PC-9 (cell line): ENCODE measurements around the gene DHRSX. TPM values are rescaled to one million over a fixed set of nuclear protein-coding genes. Genes with fewer than 3 reads are reported as not detected.

ENCODE experiments used
- BruUV-seq: library from RNA; stranded (reverse); fragments of 400-500 nt; replicated peaks from 2 replicates; lab custom pipeline; 2021; lab: Mats Ljungman, UMichigan
- CTCF ChIA-PET: fragments of 300-600 bp; sonication (Branson Sonifier 250); formaldehyde crosslinking; loops from one replicate; lab custom pipeline; 2022; ENCODE audit warnings: antibody characterized with exemption; lab: Charles Lee
- POLR2A ChIA-PET: fragments of 300-600 bp; sonication (Branson Sonifier 250); formaldehyde crosslinking; loops from one replicate; lab custom pipeline; 2022; ENCODE audit warnings: antibody characterized with exemption; ENCODE audit not compliant: unreplicated experiment; lab: Charles Lee
- DNase-seq, 2 experiments: peaks; one replicate each; pipeline versions ENCODE4 v3.0.0 to v3.0.0-alpha.2; 2015 to 2022; ENCODE audit warnings: mixed read lengths in 1 of 2
- H2AFZ ChIP-seq: fragments of 200-600 bp; sonication (generic); 2 replicates; pipeline ENCODE4 v1.8.1; 2017; ENCODE audit warnings: antibody characterized with exemption
- H3F3A ChIP-seq: fragments of 200-600 bp; sonication (generic); 2 replicates; pipeline ENCODE4 v1.8.1; 2017; ENCODE audit warnings: antibody characterized with exemption, mild to moderate bottlenecking, low read depth; ENCODE audit not compliant: insufficient read depth
- H3K27ac ChIP-seq: fragments of 200-600 bp; sonication (generic); 2 replicates; pipeline ENCODE4 v1.6.1; 2016; ENCODE audit warnings: mixed run types
- H3K27me3 ChIP-seq: fragments of 200-600 bp; sonication (generic); 2 replicates; pipeline ENCODE4 v1.6.1; 2016; ENCODE audit warnings: low read depth, mixed run types; ENCODE audit not compliant: insufficient read depth
- H3K36me3 ChIP-seq: fragments of 200-600 bp; sonication (generic); 2 replicates; pipeline ENCODE4 v1.6.1; 2016; ENCODE audit warnings: low read depth, mixed run types
- H3K4me1 ChIP-seq: fragments of 200-600 bp; sonication (generic); replicated peaks from 2 replicates; pipeline ENCODE4 v1.6.1; 2016; ENCODE audit warnings: mixed run types; ENCODE audit not compliant: insufficient read depth
- H3K4me2 ChIP-seq: fragments of 200-600 bp; sonication (generic); 2 replicates; pipeline ENCODE4 v1.6.1; 2017; ENCODE audit warnings: mixed run types
- H3K4me3 ChIP-seq: fragments of 200-600 bp; sonication (generic); 2 replicates; pipeline ENCODE4 v1.6.1; 2016; ENCODE audit warnings: mixed run types
- H3K79me2 ChIP-seq: fragments of 200-600 bp; sonication (generic); 2 replicates; pipeline ENCODE4 v1.6.1; 2017; ENCODE audit warnings: low read depth, mixed run types
- H3K9me2 ChIP-seq: fragments of 200-600 bp; sonication (generic); 2 replicates; pipeline ENCODE4 v1.8.1; 2017; ENCODE audit warnings: mild to moderate bottlenecking; ENCODE audit not compliant: insufficient read depth
- H3K9me3 ChIP-seq: fragments of 200-600 bp; sonication (generic); 2 replicates; pipeline ENCODE4 v1.8.1; 2016; ENCODE audit warnings: low read depth; ENCODE audit not compliant: insufficient read depth
- H4K20me1 ChIP-seq: fragments of 200-600 bp; sonication (generic); 2 replicates; pipeline ENCODE4 v1.8.1; 2017; ENCODE audit not compliant: insufficient read depth
- EZH2 ChIP-seq: fragments of 200-600 bp; sonication (generic); IDR thresholded peaks from 2 replicates; pipeline ENCODE4 v1.8.0; 2017; ENCODE audit warnings: antibody characterized with exemption, low read depth
- intact Hi-C: fragments of 100-400 bp; cut with micrococcal nuclease; formaldehyde crosslinking; loops from one replicate; pipeline ENCODE4 v1.10.0; 2022; ENCODE audit not compliant: unreplicated experiment
- total RNA-seq: library from RNA; stranded (reverse); gene quantifications from 2 replicates; pipeline ENCODE4 v1.2.3, GENCODE V29; 2021
- TF ChIP-seq, protein P1 (sequence below): fragments of 200-600 bp; sonication (generic); conservative IDR thresholded peaks from 2 replicates; pipeline ENCODE4 v1.6.1; 2017; ENCODE audit warnings: mixed run types, antibody characterized with exemption, mild to moderate bottlenecking, moderate library complexity

Gene DHRSX
- total RNA-seq, 1 experiment from 2014 or later = 13.2 TPM

DNA sequence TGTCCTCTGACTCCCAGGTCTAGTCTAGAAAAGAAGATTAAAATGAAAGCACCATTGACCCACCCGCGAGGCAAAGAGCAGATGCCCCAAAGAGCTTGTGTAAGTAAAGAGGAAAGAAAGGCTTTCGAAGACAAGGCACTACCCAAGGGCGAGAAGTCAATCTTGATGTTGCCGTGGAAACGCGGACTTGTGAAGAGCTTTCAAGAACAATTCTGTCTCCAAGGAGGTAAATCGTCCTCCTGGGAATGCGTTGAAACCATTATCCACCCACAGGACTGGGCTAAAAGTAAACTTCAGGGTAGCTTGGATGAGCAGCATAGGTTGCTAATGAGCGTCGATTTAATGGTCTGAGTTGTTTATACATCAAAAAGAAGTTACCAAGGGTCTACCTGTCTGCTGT, 189.3 kb downstream of the DHRSX start:
- Histone ChIP-seq H4K20me1 (no peaks in the 10 kb centered on the region), H3K4me2 (no peak overlapping the region), H3K36me3 (no peaks in the 10 kb centered on the region), H2AFZ (no peak overlapping the region), H3K79me2 (no peaks in the 10 kb centered on the region), H3K9me2 (no peaks in the 10 kb centered on the region), H3K9me3 (no peaks in the 10 kb centered on the region), H3K4me1 (no peaks in the 10 kb centered on the region), H3F3A (no peaks in the 10 kb centered on the region), H3K27ac (no peak overlapping the region), H3K4me3 (no peak overlapping the region), H3K27me3 (no peaks in the 10 kb centered on the region)
- intact Hi-C loops = no loop called here
- no peak for DNase-seq
- ChIA-PET CTCF (no interaction called here), POLR2A (no interaction called here)
- TF ChIP-seq, protein P1, sequence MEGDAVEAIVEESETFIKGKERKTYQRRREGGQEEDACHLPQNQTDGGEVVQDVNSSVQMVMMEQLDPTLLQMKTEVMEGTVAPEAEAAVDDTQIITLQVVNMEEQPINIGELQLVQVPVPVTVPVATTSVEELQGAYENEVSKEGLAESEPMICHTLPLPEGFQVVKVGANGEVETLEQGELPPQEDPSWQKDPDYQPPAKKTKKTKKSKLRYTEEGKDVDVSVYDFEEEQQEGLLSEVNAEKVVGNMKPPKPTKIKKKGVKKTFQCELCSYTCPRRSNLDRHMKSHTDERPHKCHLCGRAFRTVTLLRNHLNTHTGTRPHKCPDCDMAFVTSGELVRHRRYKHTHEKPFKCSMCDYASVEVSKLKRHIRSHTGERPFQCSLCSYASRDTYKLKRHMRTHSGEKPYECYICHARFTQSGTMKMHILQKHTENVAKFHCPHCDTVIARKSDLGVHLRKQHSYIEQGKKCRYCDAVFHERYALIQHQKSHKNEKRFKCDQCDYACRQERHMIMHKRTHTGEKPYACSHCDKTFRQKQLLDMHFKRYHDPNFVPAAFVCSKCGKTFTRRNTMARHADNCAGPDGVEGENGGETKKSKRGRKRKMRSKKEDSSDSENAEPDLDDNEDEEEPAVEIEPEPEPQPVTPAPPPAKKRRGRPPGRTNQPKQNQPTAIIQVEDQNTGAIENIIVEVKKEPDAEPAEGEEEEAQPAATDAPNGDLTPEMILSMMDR = no peak
- BruUV-seq = no TSS peak

DNA sequence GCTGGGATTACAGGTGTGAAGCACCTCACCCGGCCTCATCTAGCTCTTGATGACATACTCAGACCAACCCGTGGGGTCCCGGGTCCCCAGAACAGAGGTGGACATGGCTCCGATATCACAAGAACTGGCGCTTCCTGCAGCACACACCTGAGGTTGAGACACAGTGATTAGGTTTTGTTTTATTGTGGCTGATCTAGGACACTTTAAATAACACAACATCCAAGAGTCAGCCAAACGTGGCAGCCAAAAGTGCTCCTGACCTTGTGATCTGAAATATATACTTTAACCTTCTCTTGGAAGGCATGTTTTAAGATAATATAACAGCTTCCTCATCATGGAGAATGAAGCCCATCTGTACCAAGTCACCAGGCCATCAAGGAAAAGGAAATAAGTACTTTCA, 198.9 kb downstream of the DHRSX start:
- POLR2A ChIA-PET = no interaction called here
- Histone ChIP-seq H3F3A (no peaks in the 10 kb centered on the region), H3K4me3 (no peak overlapping the region), H3K27me3 (no peaks in the 10 kb centered on the region), H4K20me1 (no peaks in the 10 kb centered on the region; the same call in 1 of the 2 replicates), H3K9me3 (no peaks in the 10 kb centered on the region), H3K27ac (no peak overlapping the region), H3K4me1 (no peaks in the 10 kb centered on the region), H2AFZ (no peak overlapping the region), H3K79me2 (no peaks in the 10 kb centered on the region), H3K4me2 (no peak overlapping the region), H3K9me2 (no peaks in the 10 kb centered on the region), H3K36me3 (no peaks in the 10 kb centered on the region)
- CTCF ChIA-PET = no interaction called here
- intact Hi-C loops = no loop called here
- DNase-seq = no peak
- BruUV-seq = no TSS peak
- TF ChIP-seq, protein P1 = no peak
- no peak for TF ChIP-seq EZH2

DNA sequence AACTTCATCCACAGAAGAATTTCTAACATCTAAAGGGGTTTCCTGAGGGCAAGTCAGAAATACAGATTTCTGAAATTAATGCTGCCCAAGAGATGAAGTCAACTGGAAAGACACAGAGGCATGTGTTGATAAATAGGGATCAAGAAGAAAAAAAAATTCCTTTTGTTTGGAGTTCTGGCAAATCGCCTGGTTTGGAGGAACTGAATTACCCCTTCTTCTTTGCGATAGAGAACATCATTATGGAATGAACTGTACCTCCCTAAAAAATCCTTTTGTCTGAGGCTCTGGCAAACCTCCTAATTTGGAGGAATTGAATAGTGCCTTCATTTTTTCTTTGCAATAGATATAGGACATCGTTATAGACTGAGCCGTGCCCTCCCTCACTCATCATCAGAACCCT, 200.9 kb downstream of the DHRSX start:
- H3K4me1 ChIP-seq = no peaks in the 10 kb centered on the region
- no peak overlapping the region for H3K27ac ChIP-seq
- no peak for DNase-seq
- intact Hi-C loops = no loop called here
- no peaks in the 10 kb centered on the region; the same call in 1 of the 2 replicates for H4K20me1 ChIP-seq
- no peaks in the 10 kb centered on the region for H3F3A ChIP-seq
- H3K9me3 ChIP-seq = no peaks in the 10 kb centered on the region
- BruUV-seq = no TSS peak
- no peaks in the 10 kb centered on the region for H3K9me2 ChIP-seq
- H3K27me3 ChIP-seq = no peaks in the 10 kb centered on the region
- no peaks in the 10 kb centered on the region for H3K79me2 ChIP-seq
- H3K4me3 ChIP-seq = no peak overlapping the region
- no peak overlapping the region for H2AFZ ChIP-seq
- no peaks in the 10 kb centered on the region for H3K36me3 ChIP-seq
- ChIA-PET POLR2A (no interaction called here), CTCF (no interaction called here)
- TF ChIP-seq EZH2 = no peak
- TF ChIP-seq, protein P1 = no peak
- no peak overlapping the region for H3K4me2 ChIP-seq
